ENCODE data around the gene GDPD4.
"Not testable (repeated sequence)": the region's sequence is repeated elsewhere in the genome, so short reads cannot be mapped to it uniquely, and the experiment has no call there.

The GDPD4 gene, protein sequence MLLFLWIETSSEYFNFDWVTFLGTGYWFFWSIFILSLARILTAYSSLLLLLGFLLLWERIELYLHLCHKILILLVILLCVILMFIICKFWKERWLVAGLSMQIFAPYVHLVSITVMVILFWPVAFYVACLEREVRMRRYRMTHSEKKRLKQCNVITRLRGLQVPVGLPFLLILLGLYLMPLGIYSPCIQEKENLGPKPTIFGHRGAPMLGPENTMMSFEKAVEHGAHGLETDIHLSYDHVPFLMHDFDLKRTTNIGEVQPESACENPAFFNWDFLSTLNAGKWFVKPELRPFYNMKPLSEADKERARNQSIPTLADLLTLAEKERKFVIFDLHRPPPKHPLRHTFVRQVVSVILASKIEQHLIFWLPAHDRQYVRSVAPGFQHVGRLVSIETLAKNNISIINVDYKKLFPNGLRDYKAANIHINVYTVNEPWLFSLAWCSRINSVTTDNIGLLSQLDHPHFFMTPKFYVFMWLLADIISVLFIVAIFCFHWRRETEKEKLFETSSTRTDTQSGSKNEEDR

GRCh38 chr11:77301510-77301909 is at the start of gene GDPD4:
TSS of gene GDPD4 (minus strand) at chr11:77301686. CDS start at chr11:77285137, 16,549 bp downstream.
- DNase-seq (ENCODE audit: low spot score): no peak

- no peak for DNase-seq (ENCODE audit: low spot score)
These were observed 46.5 kb upstream of the GDPD4 start for GRCh38 chr11:77347948-77348347.

DNA sequence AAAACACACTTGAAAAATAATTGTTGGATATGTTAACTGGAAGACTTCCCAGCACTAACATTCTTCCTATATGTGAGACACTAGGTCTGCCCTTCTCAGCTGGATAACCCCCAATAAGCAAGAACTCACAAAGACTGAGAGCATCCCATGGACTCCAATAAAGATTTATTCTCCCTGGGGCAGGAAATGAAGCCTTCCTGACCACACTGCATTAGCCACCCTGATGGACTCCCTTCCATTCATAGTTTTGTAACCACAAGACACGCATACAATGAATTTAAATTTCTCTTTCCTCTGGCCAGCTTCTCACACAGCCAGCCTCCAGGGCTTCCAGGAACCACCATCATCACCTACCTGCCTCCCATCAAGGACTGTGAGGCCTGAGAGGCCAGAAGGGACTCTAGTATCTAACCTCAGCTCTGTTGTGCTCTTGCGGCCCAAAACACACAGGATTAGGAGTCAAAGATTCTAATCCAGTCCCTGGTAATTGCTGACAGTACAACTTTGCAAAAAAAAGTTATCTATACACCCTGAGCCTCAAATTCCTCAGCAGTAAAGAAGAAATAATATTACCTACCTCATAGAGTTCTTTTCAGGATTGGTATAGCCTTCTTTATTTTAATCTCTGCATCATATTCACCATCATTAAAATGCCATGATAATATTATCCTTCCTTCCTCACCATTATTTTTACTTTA is 45.6 kb upstream of the GDPD4 start:
- peak; percentile 85 for DNase-seq (ENCODE audit: low spot score)

DNA sequence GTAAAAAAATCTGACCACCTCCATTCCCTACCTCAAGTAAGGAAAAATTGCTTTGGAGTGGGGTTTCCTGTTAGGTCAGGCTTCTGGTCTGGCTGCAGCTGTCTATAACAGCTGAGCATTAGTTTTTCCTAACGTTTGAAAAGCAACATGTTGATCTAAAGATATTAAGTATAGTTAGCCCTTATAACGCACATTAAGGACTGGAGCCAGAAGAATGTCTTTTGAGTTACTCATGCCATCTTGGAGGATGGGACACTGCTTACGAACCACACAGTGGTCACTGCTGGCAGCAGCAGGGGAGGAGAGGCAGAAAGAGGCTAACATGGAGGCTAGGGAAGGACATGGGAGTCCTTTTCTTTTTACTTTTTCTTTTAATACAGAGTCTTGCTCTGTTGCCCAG is 44.1 kb upstream of the GDPD4 start:
- peak; percentile 28 for DNase-seq (ENCODE audit: low spot score)

DNA sequence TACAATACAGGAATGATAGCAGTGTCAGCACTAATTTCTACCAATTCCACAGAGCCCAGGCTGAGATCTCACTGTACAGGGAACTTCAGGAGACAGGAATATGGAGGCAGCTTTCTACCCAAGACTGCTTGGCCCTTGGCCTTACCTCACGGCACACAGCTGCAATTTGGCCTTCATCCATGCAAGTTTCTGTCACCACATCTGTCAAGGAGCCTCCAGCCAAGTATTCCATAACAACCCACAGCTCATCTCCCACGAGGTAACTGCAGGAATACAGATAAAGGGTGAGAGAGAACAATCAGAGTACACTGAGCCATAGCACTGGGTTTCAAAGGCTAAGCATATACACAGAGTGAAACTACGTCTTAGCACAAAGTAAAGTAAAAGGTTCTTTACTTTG is 39.0 kb upstream of the GDPD4 start:
- no peak for DNase-seq (ENCODE audit: low spot score)

- no peak for DNase-seq (ENCODE audit: low spot score)
These were observed 30.8 kb upstream of the GDPD4 start for GRCh38 chr11:77332259-77332658.

- DNase-seq (ENCODE audit: low spot score): no peak
These were observed 23.7 kb upstream of the GDPD4 start for GRCh38 chr11:77325159-77325558.

DNA sequence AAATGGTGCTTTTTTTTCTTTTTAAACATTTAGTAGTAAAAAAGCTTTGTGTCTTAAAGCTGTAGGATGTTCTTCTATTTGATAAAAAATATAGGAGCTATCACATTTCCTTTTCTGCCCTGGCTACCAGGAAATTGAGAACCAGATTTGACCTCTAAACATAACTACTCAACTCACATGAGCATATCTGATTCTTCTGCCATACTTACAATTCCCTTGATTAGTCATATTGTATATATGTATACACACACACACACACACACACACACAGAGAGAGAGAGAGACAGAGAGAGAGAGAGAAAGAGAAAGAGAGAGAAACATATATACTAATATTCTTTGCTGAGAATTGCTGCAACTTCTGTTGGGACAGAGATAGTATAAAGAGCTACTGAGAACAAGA is 23.0 kb upstream of the GDPD4 start:
- DNase-seq (ENCODE audit: low spot score): no peak

DNA sequence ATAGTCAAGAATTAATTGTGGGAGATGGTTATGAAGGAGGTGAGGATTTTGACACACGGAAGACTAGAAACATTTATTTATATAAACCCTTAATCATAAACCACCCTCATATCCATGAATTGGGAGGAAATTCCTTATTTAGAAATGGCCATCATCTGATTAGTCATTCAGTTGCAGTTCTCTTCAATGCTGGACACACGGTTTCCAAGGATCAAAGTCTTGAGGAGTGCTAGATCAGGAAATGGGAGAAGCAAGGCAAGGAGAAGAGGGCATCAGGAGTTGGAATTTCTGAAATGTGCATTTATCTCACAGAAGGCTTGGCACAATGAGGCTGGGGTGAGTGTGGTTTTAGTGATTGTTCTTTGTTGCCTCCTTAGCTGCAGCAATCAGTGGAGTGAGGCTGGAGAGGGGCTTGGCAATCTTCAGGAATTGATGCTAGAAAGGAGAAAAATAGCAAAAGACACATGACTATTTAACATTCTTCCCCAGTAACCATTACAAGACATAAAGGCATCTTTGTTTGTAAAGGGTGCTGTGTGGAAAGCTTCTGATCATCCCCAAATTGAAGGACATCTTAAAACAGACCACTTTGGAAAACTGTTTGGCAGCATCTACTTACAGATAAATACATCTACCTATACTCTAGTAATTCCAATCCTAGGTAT is 21.6 kb upstream of the GDPD4 start:
- DNase-seq (ENCODE audit: low spot score): peak; percentile 19

- DNase-seq (ENCODE audit: low spot score): peak; percentile 75
These were observed 21.0 kb upstream of the GDPD4 start for GRCh38 chr11:77322506-77322905.

DNA sequence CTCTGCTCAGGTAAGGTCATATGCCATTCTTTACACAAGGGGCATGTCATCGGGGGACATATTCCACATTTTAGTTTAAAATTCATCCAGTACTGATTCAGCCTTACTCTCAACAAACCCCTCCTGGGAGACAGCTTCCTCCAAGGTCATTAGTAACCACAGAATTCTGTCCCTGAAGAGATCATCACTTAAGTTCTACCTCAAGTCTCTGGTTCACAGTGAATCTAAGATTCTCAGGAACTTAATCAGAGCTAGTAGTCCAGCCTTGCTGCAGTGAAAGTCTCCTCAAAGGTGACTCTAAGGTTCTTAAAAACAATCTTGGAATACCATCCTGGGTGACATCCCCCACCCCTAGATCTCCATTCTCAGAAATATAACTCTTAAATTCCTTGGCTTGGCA is 18.9 kb upstream of the GDPD4 start:
- no peak for DNase-seq (ENCODE audit: low spot score)

DNA sequence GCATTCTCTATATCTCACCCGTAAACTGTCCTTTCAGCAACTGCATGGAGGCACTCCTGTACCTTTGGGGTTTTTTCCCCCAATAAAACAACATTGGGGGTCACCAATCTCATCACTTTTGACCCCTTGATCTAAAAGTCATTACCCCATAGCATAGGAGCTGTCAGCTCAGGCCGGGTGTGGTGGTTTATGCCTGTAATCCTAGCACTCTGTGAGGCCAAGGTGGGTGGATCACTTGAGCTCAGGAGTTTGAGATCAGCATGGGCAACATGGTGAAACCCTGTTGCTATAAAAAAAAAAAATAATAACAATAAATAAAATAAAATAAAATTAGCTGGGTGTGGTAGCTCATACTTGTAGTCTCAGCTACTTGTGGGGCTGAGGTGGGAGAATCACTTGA is 17.1 kb upstream of the GDPD4 start:
- no peak for DNase-seq (ENCODE audit: low spot score)

DNA sequence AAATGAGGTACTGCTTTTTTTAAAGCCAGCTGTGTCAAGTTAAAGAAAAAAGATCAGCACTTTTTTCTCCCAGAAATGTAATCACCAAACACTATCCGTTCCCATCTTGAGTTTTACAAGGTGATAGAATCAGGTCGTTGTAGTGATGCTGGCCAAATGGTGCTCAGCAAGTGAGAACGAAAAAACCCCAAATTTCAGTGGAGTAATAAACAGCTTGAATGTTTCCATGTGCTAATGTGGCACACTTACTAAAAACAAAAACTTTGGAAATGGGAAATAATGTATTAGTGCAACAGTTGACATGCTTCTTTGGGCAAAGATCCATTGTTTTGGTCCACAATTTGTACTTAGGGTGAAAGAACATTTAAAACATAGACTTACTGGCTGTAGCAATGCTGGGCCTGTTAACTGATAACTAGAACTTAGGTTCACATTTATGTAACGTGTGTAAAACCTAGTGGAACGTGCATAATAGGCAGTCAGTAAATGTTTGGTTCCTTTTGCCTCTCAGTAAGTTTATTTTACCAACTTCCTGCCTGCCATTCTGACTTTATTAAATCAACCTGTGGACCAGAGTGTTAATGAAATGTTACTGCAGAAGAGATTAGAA is 15.4 kb upstream of the GDPD4 start:
- DNase-seq (ENCODE audit: low spot score): no peak

DNA sequence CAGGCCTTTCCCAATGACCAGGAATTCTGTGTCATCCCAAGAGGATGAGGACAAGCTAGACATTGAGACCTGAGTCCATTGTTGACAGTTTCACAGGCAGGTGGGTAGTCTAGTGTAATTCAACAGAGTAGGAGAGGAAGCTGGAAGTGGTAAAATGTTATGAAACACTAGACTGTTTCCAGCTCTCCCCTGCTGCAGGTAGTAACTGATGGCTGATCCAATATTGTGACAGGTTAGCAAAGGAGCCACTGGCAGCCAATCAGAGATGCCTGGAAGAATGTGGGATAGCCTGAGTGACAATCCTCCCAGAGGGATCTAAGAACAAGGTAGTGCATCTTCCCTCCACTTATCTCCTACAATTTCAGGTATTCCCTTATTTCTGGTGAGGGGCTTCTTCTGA is 10.6 kb upstream of the GDPD4 start:
- no peak for DNase-seq (ENCODE audit: low spot score)

DNA sequence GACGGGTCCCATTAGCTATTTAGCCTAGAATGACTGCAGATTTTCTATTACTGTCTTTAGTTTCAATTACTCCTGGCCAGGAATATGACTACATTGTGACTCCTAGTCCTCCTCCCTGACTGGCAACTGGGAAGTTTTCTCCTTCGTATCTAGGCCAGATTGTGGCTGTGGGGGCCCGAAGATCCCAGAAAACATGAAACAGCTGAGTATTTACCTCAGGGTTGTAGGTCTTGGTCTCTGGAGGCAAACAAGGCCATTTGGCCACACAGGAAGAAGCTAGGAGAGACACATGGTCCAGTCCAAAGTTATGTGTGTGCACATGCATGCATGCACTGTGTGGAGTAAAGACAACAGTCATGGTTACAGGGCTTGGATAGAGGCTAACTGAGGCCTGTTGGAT is 10.2 kb upstream of the GDPD4 start:
- DNase-seq (ENCODE audit: low spot score): peak; percentile 6

GRCh38 chr11:77310721-77311120 is 9.2 kb upstream of the GDPD4 start:
- DNase-seq (ENCODE audit: low spot score): no peak

GRCh38 chr11:77309401-77310085 is 8.1 kb upstream of the GDPD4 start:
- peak; percentile 10 for DNase-seq (ENCODE audit: low spot score)

DNA sequence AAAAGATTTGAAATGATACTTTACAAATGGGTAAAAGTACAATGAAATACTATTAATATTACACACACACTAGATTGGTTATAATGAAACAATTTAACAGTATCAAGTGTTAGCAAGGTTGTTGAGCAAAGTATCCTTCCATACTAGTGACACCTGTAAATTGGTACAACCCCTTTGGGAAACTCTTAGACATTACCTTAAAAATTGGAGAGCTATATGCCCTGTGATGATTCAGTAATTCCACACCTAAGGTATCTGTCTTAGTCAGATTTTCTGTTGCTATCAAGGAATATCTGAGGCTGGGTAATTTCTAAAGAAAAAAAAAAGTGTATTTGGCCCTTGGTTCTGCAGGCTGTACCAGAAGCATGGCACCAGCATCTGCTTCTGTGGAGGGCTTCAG is 7.4 kb upstream of the GDPD4 start:
- DNase-seq (ENCODE audit: low spot score): no peak

GRCh38 chr11:77303328-77303727 is 1.8 kb upstream of the GDPD4 start:
- no peak for DNase-seq (ENCODE audit: low spot score)

GRCh38 chr11:77302752-77303151 is 1.3 kb upstream of the GDPD4 start:
- no peak for DNase-seq (ENCODE audit: low spot score)

GRCh38 chr11:77300695-77301094 is 791 bp downstream of the GDPD4 start:
- DNase-seq (ENCODE audit: low spot score): no peak

DNA sequence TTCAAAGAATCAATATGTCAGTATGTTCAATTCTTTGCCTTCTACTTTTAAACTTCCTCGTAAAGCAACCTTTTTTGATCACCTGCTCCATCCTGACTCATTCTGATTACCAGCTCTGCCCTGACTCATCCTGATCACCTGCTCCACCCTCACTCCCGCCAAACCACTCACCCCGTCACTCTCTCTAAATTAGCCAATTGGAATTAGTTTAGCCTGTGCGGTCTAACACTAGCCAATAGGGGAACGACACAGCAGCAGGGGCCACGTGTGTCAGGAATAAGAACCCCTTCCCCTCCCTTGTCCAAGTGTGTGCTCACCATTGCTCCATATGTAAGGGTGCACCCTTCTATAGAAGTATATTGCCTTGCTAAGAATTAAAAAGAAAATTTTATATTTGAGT is 1.5 kb downstream of the GDPD4 start:
- not testable (repeated sequence) for DNase-seq (ENCODE audit: low spot score)

All from AG08395 (cell line).